Inferior parietal cortex (tissue), 1 donor: Measurements from ENCODE around the gene TMOD4.
A peak's percentile ranks its signal among the peaks of the same experiment; 100 is the strongest.

Experiments
- DNase-seq: peaks from one replicate; pipeline ENCODE4 v3.0.0-alpha.2; 2016; ENCODE audit errors: extremely low spot score

Gene TMOD4

GRCh38 chr1:151142411-151143056, 33.2 kb downstream of the TMOD4 start:
- no peak for DNase-seq

- no peak for DNase-seq
Observed at GRCh38 chr1:151137789-151138188, 38.0 kb downstream of the TMOD4 start.

- DNase-seq, result no peak
Observed at GRCh38 chr1:151135433-151136385, 40.1 kb downstream of the TMOD4 start.

GRCh38 chr1:151134991-151135390, 40.8 kb downstream of the TMOD4 start:
- no peak for DNase-seq

- no peak for DNase-seq
Observed at GRCh38 chr1:151134396-151134795, 41.4 kb downstream of the TMOD4 start.

- DNase-seq, result no peak
Observed at GRCh38 chr1:151133018-151133806, 42.6 kb downstream of the TMOD4 start.

- no peak for DNase-seq
Observed at GRCh38 chr1:151132335-151133017, 43.3 kb downstream of the TMOD4 start.

- no peak for DNase-seq
Observed at GRCh38 chr1:151131701-151132334, 44.0 kb downstream of the TMOD4 start.

GRCh38 chr1:151130987-151131586, 44.7 kb downstream of the TMOD4 start:
- peak; percentile 66 for DNase-seq

- DNase-seq, result no peak
Observed at GRCh38 chr1:151128800-151129199, 47.0 kb downstream of the TMOD4 start.

- DNase-seq, result no peak
Observed at GRCh38 chr1:151124763-151125403, 50.9 kb downstream of the TMOD4 start.
